ENCODE results near the gene LRP2. TPM values are rescaled to one million over a fixed set of nuclear protein-coding genes. Genes with fewer than 3 reads are reported as not detected.

The LRP2 gene
- total and polyA plus RNA-seq, 2 experiments from 2014 or later = 8.1 to 38.3 TPM

DNA sequence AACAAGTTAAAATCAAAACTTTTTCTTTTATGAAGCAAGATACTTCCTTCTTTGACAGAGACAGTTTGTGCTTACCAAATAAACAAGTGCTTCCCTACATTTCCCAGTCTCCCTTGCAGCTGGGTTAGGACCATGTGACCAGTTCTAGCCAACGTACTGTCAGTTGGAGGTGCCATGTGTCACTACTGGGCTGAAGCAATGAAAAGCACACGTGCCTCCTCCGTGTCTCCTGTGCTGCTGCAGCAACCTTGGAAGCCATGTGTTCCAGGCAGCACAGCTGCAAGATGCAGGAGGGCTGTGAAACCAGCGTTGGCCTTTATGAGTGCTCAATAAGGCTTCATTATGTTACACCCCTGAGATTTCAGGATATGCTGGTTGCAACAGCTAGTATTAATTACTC, 199.7 kb downstream of the LRP2 start:
- Histone ChIP-seq H3K27ac (no peak overlapping the region), H4K20me1 (ENCODE audit: insufficient read depth, poor library complexity, severe bottlenecking) (no peaks in the 10 kb centered on the region), H3K36me3 (replicated peaks; ENCODE audit: insufficient read depth, low read depth) (no peaks in the 10 kb centered on the region), H2AFZ (no peak overlapping the region), H3K79me2 (no peaks in the 10 kb centered on the region), H3K27me3 (no peaks in the 10 kb centered on the region), H3K9me3 (ENCODE audit: low read depth) (no peaks in the 10 kb centered on the region), H3K4me3 (no peak overlapping the region), H3K4me1 (ENCODE audit: insufficient read depth) (no peaks in the 10 kb centered on the region), H3K4me2 (no peak overlapping the region), H3K9me2 (replicated peaks; ENCODE audit: insufficient read depth) (no peaks in the 10 kb centered on the region)
- no peak for DNase-seq (ENCODE audit: low spot score)
- TF ChIP-seq EZH2 (IDR thresholded peaks at IDR 0.05; ENCODE audit: borderline replicate concordance) = no peak
- TF ChIP-seq, protein P1, sequence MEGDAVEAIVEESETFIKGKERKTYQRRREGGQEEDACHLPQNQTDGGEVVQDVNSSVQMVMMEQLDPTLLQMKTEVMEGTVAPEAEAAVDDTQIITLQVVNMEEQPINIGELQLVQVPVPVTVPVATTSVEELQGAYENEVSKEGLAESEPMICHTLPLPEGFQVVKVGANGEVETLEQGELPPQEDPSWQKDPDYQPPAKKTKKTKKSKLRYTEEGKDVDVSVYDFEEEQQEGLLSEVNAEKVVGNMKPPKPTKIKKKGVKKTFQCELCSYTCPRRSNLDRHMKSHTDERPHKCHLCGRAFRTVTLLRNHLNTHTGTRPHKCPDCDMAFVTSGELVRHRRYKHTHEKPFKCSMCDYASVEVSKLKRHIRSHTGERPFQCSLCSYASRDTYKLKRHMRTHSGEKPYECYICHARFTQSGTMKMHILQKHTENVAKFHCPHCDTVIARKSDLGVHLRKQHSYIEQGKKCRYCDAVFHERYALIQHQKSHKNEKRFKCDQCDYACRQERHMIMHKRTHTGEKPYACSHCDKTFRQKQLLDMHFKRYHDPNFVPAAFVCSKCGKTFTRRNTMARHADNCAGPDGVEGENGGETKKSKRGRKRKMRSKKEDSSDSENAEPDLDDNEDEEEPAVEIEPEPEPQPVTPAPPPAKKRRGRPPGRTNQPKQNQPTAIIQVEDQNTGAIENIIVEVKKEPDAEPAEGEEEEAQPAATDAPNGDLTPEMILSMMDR (IDR thresholded peaks at IDR 0.05; ENCODE audit: poor library complexity) = no peak
- TF ChIP-seq EZH2phosphoT487 (IDR thresholded peaks at IDR 0.05; ENCODE audit: low read depth, severe bottlenecking, unreplicated experiment) = no peak
- 85% methylated on average over 4 of the region's 4 CpGs for WGBS (ENCODE audit: low lambda C conversion rate, missing lambda C conversion rate)

DNA sequence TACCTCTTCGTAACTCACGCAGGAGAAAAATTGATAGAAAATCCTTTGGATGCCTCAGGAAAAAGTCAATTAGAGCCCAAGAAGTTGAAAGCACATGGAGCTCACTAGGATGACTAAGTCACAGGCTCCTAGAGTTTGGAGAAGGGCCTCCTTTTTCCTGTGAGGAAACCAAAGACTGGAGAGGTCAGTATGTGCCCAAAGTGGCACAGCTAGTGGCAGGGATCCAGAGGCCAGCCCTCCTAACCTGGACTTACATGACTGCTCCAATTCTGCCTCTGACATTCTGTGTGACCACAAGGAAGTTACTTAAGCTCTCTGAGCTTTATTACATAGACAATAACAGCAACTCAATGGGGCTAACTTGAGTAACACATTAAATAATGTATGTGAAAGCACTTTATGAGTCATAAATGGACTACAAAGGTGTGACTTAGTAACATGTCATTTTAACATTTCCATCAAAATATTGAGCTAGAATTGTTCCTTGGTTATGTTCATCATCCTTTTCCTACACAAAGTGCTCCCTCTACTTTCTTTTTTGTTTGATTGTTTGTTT, 201.3 kb downstream of the LRP2 start:
- Histone ChIP-seq H3K4me3 (no peak overlapping the region), H3K27ac (no peak overlapping the region), H3K9me3 (ENCODE audit: low read depth) (no peaks in the 10 kb centered on the region), H3K36me3 (replicated peaks; ENCODE audit: insufficient read depth, low read depth) (no peaks in the 10 kb centered on the region), H4K20me1 (ENCODE audit: insufficient read depth, poor library complexity, severe bottlenecking) (no peaks in the 10 kb centered on the region), H2AFZ (no peak overlapping the region), H3K4me1 (ENCODE audit: insufficient read depth) (no peaks in the 10 kb centered on the region), H3K79me2 (no peaks in the 10 kb centered on the region), H3K4me2 (no peak overlapping the region), H3K27me3 (no peaks in the 10 kb centered on the region), H3K9me2 (replicated peaks; ENCODE audit: insufficient read depth) (no peaks in the 10 kb centered on the region)
- DNase-seq (ENCODE audit: low spot score) = no peak
- TF ChIP-seq EZH2 (IDR thresholded peaks at IDR 0.05; ENCODE audit: borderline replicate concordance) (no peak), EZH2phosphoT487 (IDR thresholded peaks at IDR 0.05; ENCODE audit: low read depth, severe bottlenecking, unreplicated experiment) (no peak)
- TF ChIP-seq, protein P1 (IDR thresholded peaks at IDR 0.05; ENCODE audit: poor library complexity) = no peak
- WGBS (ENCODE audit: low lambda C conversion rate, missing lambda C conversion rate) = 95% methylated on average over 2 of the region's 2 CpGs

- Histone ChIP-seq H2AFZ (no peak overlapping the region), H3K4me1 (ENCODE audit: insufficient read depth) (no peaks in the 10 kb centered on the region), H3K9me3 (ENCODE audit: low read depth) (no peaks in the 10 kb centered on the region), H3K36me3 (replicated peaks; ENCODE audit: insufficient read depth, low read depth) (no peaks in the 10 kb centered on the region), H3K4me3 (no peak overlapping the region), H3K79me2 (no peaks in the 10 kb centered on the region), H3K27me3 (no peaks in the 10 kb centered on the region), H3K4me2 (no peak overlapping the region), H4K20me1 (ENCODE audit: insufficient read depth, poor library complexity, severe bottlenecking) (no peaks in the 10 kb centered on the region), H3K27ac (no peak overlapping the region), H3K9me2 (replicated peaks; ENCODE audit: insufficient read depth) (no peaks in the 10 kb centered on the region)
- DNase-seq (ENCODE audit: low spot score) = no peak
- TF ChIP-seq EZH2phosphoT487 (IDR thresholded peaks at IDR 0.05; ENCODE audit: low read depth, severe bottlenecking, unreplicated experiment) (no peak), EZH2 (IDR thresholded peaks at IDR 0.05; ENCODE audit: borderline replicate concordance) (no peak)
- TF ChIP-seq, protein P1 (IDR thresholded peaks at IDR 0.05; ENCODE audit: poor library complexity) = no peak
- WGBS (ENCODE audit: low lambda C conversion rate, missing lambda C conversion rate) = 47% methylated on average over 2 of the region's 2 CpGs
These were observed 202.6 kb downstream of the LRP2 start for GRCh38 chr2:169159686-169160085.

All from hepatocyte (in vitro differentiated cells).